Activated CD4-positive, alpha-beta T cell treated with anti-CD3 and anti-CD28 coated beads, Interleukin-2, amount 10 ng/mL, durations not matched to agents 7 days and 5 days (primary cell): ENCODE results near the gene ARL8B. TPM values are rescaled to one million over a fixed set of nuclear protein-coding genes. Genes with fewer than 3 reads are reported as not detected.
"Not testable (repeated sequence)": the region's sequence is repeated elsewhere in the genome, so short reads cannot be mapped to it uniquely, and the experiment has no call there.

Source experiments
- CTCF ChIA-PET: fragments of 350-600 bp; sonication (Branson Sonifier 250); formaldehyde crosslinking; loops from one replicate; lab custom pipeline; 2021; ENCODE audit warnings: antibody characterized with exemption; lab: Charles Lee
- POLR2A ChIA-PET: fragments of 350-600 bp; sonication (Branson Sonifier 250); formaldehyde crosslinking; loops from one replicate; lab custom pipeline; 2021; ENCODE audit warnings: antibody characterized with exemption; lab: Charles Lee
- DNase-seq: peaks from one replicate; pipeline ENCODE4 v3.0.0-alpha.2; 2020
- H3K27ac Mint-ChIP-seq: one replicate; pipeline ENCODE4 v1.8.0; 2021; ENCODE audit warnings: mild to moderate bottlenecking, moderate library complexity, mixed read lengths
- H3K27me3 Mint-ChIP-seq: one replicate; pipeline ENCODE4 v1.8.0; 2021; ENCODE audit warnings: mixed read lengths
- H3K36me3 Mint-ChIP-seq: one replicate; pipeline ENCODE4 v1.8.0; 2021; ENCODE audit warnings: low read depth, mixed read lengths
- H3K4me1 Mint-ChIP-seq: one replicate; pipeline ENCODE4 v1.8.0; 2021; ENCODE audit warnings: mixed read lengths
- H3K4me3 Mint-ChIP-seq: one replicate; pipeline ENCODE4 v1.8.0; 2021; ENCODE audit warnings: mild to moderate bottlenecking, moderate library complexity, mixed read lengths
- H3K9me3 Mint-ChIP-seq: one replicate; pipeline ENCODE4 v1.8.0; 2021; ENCODE audit warnings: mixed read lengths
- total RNA-seq, 2 experiments: library from RNA; stranded (reverse); gene quantifications; one replicate each; pipeline ENCODE4 v1.2.3, GENCODE V29; 2021

The ARL8B gene
- total RNA-seq, 2 experiments from 2014 or later, result 41.3 to 46.4 TPM

DNA sequence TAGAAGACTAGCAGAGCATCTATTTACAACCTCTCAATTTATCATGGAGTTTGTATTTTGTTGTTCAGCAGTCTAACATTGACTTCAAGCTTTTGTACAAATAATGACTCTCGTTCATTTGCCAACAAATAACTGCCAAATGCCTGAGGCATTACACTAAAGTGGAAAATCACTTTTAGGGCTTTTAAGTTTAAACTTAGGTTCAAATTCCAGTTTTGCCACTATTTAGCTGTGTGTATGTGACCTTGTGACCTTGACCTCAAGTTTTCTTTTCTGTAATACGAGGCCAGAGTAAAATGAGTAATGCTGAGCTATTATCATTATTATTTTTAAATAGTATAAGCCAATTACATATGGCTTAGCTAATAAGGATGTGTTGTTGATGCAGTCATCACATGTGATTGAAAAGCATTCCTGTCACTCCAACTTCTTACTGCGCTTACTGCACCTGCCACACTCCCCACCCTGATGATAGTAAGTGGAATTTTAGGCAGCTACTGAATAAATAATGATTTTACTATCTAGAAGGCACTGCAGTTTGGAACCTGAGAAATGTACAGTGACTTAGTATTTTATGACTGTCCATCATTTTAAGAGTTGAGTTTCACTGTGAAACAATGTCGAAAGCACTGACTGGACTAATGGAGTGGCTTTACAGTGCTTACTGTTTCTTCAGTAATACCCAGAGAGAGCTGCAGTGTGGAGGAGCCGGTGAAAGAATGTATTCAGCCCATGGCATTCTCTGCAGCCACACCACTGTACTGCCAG is 16.3 kb downstream of the ARL8B start:
- POLR2A ChIA-PET, result no interaction called here

GRCh38 chr3:5140230-5140621 is 18.1 kb downstream of the ARL8B start:
- H3K4me1 Mint-ChIP-seq, result peaks cover 32% of the 10 kb centered on the region
- H3K4me3 Mint-ChIP-seq, result no peak overlapping the region
- no peak for DNase-seq
- CTCF ChIA-PET, result no interaction called here
- no peaks in the 10 kb centered on the region for H3K27me3 Mint-ChIP-seq
- peaks cover 22% of the 10 kb centered on the region for H3K9me3 Mint-ChIP-seq
- no peak overlapping the region for H3K27ac Mint-ChIP-seq
- H3K36me3 Mint-ChIP-seq, result peaks cover 42% of the 10 kb centered on the region
- POLR2A ChIA-PET, result no interaction called here

More for the DNA sequence above, 16.3 kb downstream of the ARL8B start:
- no peak overlapping the region for H3K4me3 Mint-ChIP-seq
- H3K4me1 Mint-ChIP-seq, result peaks cover 35% of the 10 kb centered on the region
- H3K27ac Mint-ChIP-seq, result peak overlapping the region; percentile 69
- H3K9me3 Mint-ChIP-seq, result peaks cover 17% of the 10 kb centered on the region
- H3K36me3 Mint-ChIP-seq, result peaks cover 27% of the 10 kb centered on the region
- no peak for DNase-seq
- CTCF ChIA-PET, result interaction anchor here (1.3 kb wide), 1 partner anchor 427 kb away, joined by 3 read pairs; no protein-coding TSS in a partner anchor
- H3K27me3 Mint-ChIP-seq, result no peaks in the 10 kb centered on the region

DNA sequence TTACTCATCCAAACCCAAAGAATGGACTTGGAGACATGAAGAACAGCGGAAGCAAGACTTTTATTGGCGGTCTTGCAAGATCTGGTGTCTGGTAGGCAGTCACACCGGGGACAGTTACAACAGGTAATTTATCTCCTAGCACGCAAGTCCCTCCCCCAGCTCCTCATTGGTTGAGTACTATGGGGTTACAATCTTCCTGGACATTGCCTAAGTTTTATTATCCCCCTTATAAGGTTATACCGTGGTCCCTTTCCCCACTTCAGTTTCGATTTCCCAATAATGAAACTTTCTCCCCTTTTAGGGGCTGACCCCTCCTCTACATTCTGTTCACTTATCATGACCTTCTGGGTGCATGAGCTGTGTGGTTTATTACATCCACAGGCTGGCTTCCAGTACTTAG is 18.7 kb downstream of the ARL8B start:
- DNase-seq, result no peak
- Mint-ChIP-seq H3K4me3 (no peak overlapping the region), H3K27ac (no peak overlapping the region), H3K36me3 (peaks cover 48% of the 10 kb centered on the region), H3K9me3 (peaks cover 24% of the 10 kb centered on the region), H3K4me1 (peaks cover 32% of the 10 kb centered on the region), H3K27me3 (no peaks in the 10 kb centered on the region)
- CTCF ChIA-PET, result no interaction called here
- POLR2A ChIA-PET, result no interaction called here

- POLR2A ChIA-PET, result no interaction called here
These were observed 19.7 kb downstream of the ARL8B start for GRCh38 chr3:5141760-5142159.

DNA sequence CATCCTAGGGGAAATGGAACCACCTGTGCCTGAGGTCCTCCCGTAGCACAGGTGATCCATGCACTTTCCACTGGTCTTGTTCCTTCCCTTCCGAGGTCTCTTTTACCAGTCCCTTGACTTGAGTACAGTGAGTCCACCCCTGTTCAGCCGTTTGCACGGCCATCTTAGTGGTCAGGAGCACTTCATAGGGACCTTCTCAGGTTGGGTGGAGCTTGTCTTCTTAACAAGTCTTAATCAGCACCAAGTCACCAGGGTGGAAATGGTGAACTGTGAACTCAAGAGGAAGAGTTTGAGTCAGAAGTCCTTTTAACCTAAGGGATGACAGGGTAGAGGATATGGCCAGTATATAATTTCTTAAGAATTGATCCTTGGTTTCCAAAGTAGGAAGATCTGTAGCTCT is 21.4 kb downstream of the ARL8B start:
- POLR2A ChIA-PET, result no interaction called here
- no peak for DNase-seq
- Mint-ChIP-seq H3K9me3 (peaks cover 38% of the 10 kb centered on the region), H3K27ac (no peak overlapping the region), H3K27me3 (no peaks in the 10 kb centered on the region), H3K36me3 (peaks cover 73% of the 10 kb centered on the region), H3K4me1 (peaks cover 18% of the 10 kb centered on the region), H3K4me3 (no peak overlapping the region)
- CTCF ChIA-PET, result interaction anchor here (1.0 kb wide), 1 partner anchor 22 kb away, joined by 3 read pairs; no protein-coding TSS in a partner anchor

More at GRCh38 chr3:5141760-5142159, 19.7 kb downstream of the ARL8B start:
- peaks cover 28% of the 10 kb centered on the region for H3K9me3 Mint-ChIP-seq
- no peak overlapping the region for H3K4me3 Mint-ChIP-seq
- no peaks in the 10 kb centered on the region for H3K27me3 Mint-ChIP-seq
- no peak for DNase-seq
- peaks cover 56% of the 10 kb centered on the region for H3K36me3 Mint-ChIP-seq
- no peak overlapping the region for H3K27ac Mint-ChIP-seq
- CTCF ChIA-PET, result no interaction called here
- H3K4me1 Mint-ChIP-seq, result peaks cover 25% of the 10 kb centered on the region

DNA sequence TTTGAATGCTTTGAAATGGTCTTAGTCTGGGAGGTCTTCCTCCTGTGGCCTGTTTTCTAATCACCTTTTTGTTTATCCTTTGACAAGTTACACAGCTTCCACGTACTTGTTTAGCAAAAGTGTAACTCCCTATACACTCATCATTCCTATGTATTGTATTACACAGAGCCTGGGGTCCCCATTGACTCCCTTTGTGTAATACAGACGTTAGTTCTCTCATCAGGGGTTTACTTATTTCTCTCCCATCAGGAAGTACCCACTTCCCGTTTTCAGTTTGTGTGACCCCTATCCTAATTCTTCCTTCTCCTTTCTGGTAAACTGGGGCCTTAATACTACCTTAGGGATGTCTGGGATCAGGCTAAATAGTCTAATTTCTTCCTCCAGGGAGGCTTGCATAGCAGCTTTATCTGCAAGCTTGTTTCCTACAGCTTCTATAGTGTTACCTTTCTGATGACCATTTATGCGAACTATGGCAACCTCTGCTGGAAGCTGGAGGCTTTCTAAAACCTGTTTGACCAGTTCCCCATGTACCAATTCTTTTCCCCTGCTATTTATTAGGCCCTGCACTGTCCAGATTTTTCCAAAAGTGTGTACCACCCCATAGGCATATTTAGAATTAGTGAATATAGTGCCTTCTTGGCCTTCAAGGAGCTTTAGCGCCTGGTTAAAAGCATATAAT is 22.4 kb downstream of the ARL8B start:
- POLR2A ChIA-PET, result no interaction called here
- Mint-ChIP-seq H3K36me3 (peaks cover 79% of the 10 kb centered on the region), H3K4me1 (peaks cover 20% of the 10 kb centered on the region)

DNA sequence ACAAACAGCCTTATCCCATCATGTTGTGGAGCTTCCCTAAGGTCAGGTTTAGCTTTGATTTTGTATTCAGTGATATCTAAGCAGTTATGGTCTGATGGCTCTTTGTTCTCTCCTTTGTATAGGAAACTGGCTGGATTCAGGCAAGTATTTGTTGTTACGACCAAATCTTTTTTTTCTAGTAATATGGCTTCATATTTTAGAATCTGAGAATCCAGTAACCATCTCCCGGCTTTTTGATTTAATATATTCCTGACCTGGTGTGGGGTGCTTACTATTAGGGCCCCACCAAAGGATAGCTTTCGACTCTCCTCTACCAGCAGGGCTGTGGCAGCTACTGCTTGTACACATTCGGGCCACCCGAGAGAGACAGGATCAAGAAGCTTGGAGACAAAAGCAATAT is 23.0 kb downstream of the ARL8B start:
- Mint-ChIP-seq H3K9me3 (peaks cover 37% of the 10 kb centered on the region), H3K4me3 (no peak overlapping the region), H3K27ac (no peak overlapping the region), H3K27me3 (no peaks in the 10 kb centered on the region), H3K4me1 (peaks cover 19% of the 10 kb centered on the region), H3K36me3 (peaks cover 83% of the 10 kb centered on the region)
- CTCF ChIA-PET, result no interaction called here
- POLR2A ChIA-PET, result no interaction called here
- no peak for DNase-seq

More for the DNA sequence above, 22.4 kb downstream of the ARL8B start:
- no peak overlapping the region for H3K4me3 Mint-ChIP-seq
- CTCF ChIA-PET, result no interaction called here
- H3K9me3 Mint-ChIP-seq, result peaks cover 38% of the 10 kb centered on the region
- no peak for DNase-seq
- no peaks in the 10 kb centered on the region for H3K27me3 Mint-ChIP-seq
- H3K27ac Mint-ChIP-seq, result no peak overlapping the region

GRCh38 chr3:5147152-5147551 is 25.1 kb downstream of the ARL8B start:
- H3K9me3 Mint-ChIP-seq, result peaks cover 31% of the 10 kb centered on the region
- CTCF ChIA-PET, DNase-seq, H3K4me3 Mint-ChIP-seq, H3K27ac Mint-ChIP-seq, H3K27me3 Mint-ChIP-seq, POLR2A ChIA-PET: not testable (repeated sequence)
- H3K4me1 Mint-ChIP-seq, result peaks cover 18% of the 10 kb centered on the region
- H3K36me3 Mint-ChIP-seq, result peaks cover 71% of the 10 kb centered on the region

- CTCF ChIA-PET, result no interaction called here
- H3K36me3 Mint-ChIP-seq, result peaks cover 64% of the 10 kb centered on the region
- no peak for DNase-seq
- peaks cover 18% of the 10 kb centered on the region for H3K4me1 Mint-ChIP-seq
- H3K9me3 Mint-ChIP-seq, result peaks cover 18% of the 10 kb centered on the region
- H3K27ac Mint-ChIP-seq, result no peak overlapping the region
- POLR2A ChIA-PET, result no interaction called here
- H3K4me3 Mint-ChIP-seq, result no peak overlapping the region
- H3K27me3 Mint-ChIP-seq, result no peaks in the 10 kb centered on the region
These were observed 27.3 kb downstream of the ARL8B start for GRCh38 chr3:5149306-5149880.

DNA sequence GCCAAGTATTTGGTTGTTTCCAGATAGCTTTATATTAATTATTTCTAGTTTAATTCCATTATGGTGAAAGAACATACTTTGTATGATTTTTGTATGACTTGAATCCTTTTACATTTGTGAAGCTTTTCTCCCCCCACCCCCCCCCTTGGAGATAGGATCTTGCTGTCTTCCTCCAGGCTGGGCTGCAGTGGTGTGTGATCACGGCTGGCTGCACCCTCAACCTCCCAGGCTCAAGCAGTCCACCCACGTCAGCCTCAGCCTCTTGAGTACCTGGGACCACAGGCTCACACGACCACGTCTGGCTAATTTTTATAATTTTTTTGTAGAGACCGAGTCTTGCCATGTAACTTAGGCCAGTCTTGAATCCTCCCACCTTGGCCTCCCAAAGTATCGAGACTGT is 29.5 kb downstream of the ARL8B start:
- POLR2A ChIA-PET, result no interaction called here
- H3K4me3 Mint-ChIP-seq, result no peak overlapping the region
- CTCF ChIA-PET, result interaction anchor here (1.9 kb wide), 1 partner anchor 10 kb away, joined by 6 read pairs; no protein-coding TSS in a partner anchor
- H3K9me3 Mint-ChIP-seq, result peaks cover 10% of the 10 kb centered on the region
- H3K4me1 Mint-ChIP-seq, result peaks cover 26% of the 10 kb centered on the region
- DNase-seq, result no peak
- H3K27ac Mint-ChIP-seq, result no peak overlapping the region
- no peaks in the 10 kb centered on the region for H3K27me3 Mint-ChIP-seq
- peaks cover 49% of the 10 kb centered on the region for H3K36me3 Mint-ChIP-seq

DNA sequence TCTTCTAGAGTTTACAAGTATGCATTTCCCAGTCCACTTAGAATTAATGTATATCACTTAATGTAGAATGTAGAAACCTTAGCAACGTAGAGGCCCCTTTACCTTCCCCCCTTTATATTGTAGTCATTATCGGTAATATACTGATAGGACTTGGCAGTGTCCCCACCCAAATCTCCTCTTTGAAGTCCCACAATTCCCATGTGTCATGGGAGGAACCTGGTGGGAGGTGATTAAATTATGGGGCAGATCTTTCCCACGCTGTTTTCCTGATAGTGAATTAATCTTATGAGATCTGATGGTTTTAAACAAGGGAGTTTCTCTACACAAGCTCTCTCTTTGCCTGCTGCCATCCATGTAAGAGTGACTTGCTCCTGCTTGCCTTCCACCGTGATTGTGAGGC is 31.0 kb downstream of the ARL8B start:
- Mint-ChIP-seq H3K4me3 (no peak overlapping the region), H3K4me1 (peaks cover 26% of the 10 kb centered on the region), H3K9me3 (no peaks in the 10 kb centered on the region), H3K27ac (no peak overlapping the region), H3K27me3 (no peaks in the 10 kb centered on the region), H3K36me3 (peaks cover 41% of the 10 kb centered on the region)
- DNase-seq, result no peak
- ChIA-PET CTCF (no interaction called here), POLR2A (no interaction called here)

DNA sequence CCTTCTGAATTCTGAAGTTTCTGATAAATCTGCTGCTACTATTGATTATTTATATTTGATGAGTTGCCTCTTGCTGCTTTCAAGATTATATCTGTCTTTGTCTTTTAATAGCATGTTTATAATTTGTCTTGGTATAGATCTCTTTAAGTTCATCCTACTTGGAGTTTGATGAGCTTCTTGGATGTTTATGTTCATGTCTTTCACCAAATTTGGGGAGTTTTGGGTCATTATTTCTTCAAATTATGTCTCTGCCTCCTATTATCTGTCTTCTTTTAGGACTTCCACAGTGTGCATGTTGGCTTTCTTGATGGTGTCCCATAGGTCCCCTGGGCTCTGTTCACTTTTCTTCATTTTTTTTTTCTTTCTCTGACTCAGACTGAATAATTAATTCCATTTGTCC is 33.1 kb downstream of the ARL8B start:
- Mint-ChIP-seq H3K9me3 (no peaks in the 10 kb centered on the region), H3K27me3 (no peaks in the 10 kb centered on the region), H3K27ac (no peak overlapping the region), H3K4me1 (peaks cover 17% of the 10 kb centered on the region), H3K36me3 (peaks cover 29% of the 10 kb centered on the region), H3K4me3 (no peak overlapping the region)
- no peak for DNase-seq
- CTCF ChIA-PET, result no interaction called here
- POLR2A ChIA-PET, result no interaction called here

GRCh38 chr3:5160321-5160720 is 38.2 kb downstream of the ARL8B start:
- H3K27me3 Mint-ChIP-seq, result no peaks in the 10 kb centered on the region
- no peak overlapping the region for H3K27ac Mint-ChIP-seq
- H3K4me3 Mint-ChIP-seq, result no peak overlapping the region
- H3K4me1 Mint-ChIP-seq, result peaks cover 33% of the 10 kb centered on the region
- POLR2A ChIA-PET, result no interaction called here
- no peaks in the 10 kb centered on the region for H3K9me3 Mint-ChIP-seq
- peaks cover 11% of the 10 kb centered on the region for H3K36me3 Mint-ChIP-seq
- CTCF ChIA-PET, result no interaction called here
- no peak for DNase-seq
